H4 (cell line): Measurements from ENCODE around the gene TTLL3. TPM values are rescaled to one million over a fixed set of nuclear protein-coding genes. Genes with fewer than 3 reads are reported as not detected.
A peak's percentile ranks its signal among the peaks of the same experiment; 100 is the strongest.
"Not testable (repeated sequence)": the region's sequence is repeated elsewhere in the genome, so short reads cannot be mapped to it uniquely, and the experiment has no call there.

Source experiments
- DNase-seq: peaks from one replicate; pipeline ENCODE4 v3.0.0-alpha.2; 2015; ENCODE audit warnings: low spot score
- total RNA-seq: library from RNA; depleted of rRNA; stranded (reverse); fragments of >200 nt; shearing (Covaris generic); gene quantifications from 2 replicates; pipeline ENCODE4 v1.2.3, GENCODE V29; 2014

The TTLL3 gene
- total RNA-seq, 1 experiment from 2014 or later = 5.4 TPM

DNA sequence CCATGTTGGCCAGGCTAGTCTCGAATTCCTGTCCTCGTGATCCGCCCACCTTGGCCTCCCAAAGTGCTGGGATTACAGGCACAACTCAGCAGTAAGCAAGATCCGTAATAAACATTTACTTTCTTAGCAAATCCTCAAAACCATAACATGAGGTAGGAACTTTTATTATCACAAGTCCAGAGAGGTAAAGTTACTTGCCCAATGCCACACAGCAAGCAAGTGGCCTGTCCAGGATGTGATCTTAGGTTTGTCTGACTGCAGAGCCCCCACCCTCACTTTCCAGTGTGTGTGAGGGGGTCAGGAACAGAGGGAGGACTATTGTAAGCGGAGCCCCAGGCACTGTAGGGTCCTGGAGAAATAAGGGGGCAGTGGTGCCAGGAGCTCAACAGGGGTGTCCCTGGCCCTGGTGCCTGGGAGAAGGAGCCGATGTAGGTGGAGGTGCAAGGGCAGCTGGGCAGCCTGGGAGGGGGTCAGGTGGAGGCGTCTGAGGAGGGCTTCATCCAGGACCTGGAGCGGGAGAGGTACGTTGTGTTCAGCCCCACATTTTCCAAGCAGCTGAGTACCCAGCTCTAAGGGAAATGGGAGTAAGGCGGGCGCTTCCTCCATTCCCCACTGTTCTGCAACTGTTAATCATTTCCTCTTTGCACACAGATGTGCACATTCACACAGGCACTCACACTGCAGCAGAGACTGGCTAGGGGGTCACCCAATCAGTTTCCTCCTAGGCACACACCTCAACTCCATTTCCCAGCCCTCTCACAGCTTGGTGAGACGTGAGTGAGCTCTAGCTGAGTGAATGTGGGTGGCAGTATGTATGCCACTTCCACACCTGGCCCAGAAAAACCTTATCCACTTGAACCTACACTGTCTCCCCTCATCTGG is 27.9 kb downstream of the TTLL3 start:
- DNase-seq = no peak

GRCh38 chr3:9838856-9839255 is 28.8 kb downstream of the TTLL3 start:
- DNase-seq = no peak

- DNase-seq = no peak
Observed at GRCh38 chr3:9841015-9841414, 31.0 kb downstream of the TTLL3 start.

DNA sequence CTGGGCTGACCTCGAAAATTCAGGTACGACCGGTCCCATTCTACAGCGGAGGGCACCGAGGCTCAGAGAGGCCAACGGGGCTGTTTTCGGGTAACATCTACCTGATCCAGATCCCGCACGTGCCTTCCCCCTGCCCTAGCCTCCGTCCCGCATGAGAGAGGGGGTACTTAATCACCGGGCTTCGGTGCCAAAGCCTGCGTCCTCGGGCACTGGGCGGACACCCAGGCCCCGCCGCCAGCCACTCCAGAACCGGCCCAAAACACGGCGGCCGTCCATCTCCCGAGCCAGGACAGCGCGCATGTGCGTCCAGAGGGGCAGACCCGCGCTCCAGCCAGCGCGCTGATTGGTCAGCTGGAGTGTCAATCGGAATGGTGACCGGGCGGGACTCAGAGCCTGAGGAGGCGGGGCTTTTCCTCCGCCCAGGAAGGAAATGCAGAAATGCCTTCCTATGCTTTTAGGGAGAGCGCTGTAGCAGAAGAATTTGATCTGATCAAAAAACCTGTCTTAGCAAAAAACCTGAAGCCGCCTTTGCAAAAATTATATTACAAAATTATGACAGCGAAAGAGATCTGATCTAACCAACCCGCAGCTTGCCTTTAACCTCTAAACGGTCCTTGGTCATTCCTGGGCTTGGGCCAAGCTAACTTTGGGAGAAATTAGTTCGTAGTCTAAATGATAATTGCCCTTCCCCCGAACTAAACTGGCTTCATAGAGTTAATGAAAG is 33.8 kb downstream of the TTLL3 start, which contains the start of gene RPUSD3:
TSS of gene RPUSD3 (minus strand) at position 294 of the 724 bp plus-strand sequence. CDS start at position 276, 18 bp downstream.
- peak; percentile 85 for DNase-seq

DNA sequence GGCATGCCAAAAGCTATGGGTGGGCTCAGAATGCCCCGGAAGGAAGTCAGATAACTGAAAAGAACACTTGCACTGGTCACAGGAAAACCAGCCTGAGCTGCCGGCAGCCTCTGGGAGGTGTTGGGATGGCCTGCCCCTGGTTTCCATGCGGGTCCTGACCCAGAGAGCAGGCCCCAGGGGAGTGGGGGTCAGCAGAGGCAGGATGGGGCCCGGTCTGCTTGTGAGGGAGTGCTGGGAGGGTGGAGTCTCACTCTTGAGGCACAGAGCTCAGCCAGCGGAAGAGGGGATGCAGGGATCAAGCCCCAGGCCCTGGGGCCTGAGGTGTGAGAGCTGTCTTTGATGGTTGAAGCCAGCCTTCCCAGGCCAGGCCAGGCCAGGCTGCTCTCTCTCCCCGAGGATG is 36.2 kb downstream of the TTLL3 start:
- DNase-seq = no peak

- no peak for DNase-seq
Observed at GRCh38 chr3:9846931-9847488, 36.9 kb downstream of the TTLL3 start.

DNA sequence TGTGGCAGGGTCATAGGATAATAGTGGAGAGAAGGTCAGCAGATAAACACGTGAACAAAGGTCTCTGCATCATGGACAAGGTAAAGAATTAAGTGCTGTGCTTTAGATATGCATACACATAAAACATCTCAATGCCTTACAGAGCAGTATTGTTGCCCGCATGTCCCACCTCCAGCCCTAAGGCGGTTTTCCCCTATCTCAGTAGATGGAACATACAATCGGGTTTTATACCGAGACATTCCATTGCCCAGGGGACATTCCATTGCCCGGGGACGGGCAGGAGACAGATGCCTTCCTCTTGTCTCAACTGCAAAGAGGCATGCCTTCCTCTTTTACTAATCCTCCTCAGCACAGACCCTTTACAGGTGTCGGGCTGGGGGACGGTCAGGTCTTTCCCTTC is 37.8 kb downstream of the TTLL3 start:
- DNase-seq = not testable (repeated sequence)

GRCh38 chr3:9848860-9849259 is 38.8 kb downstream of the TTLL3 start:
- not testable (repeated sequence) for DNase-seq

GRCh38 chr3:9851383-9851782 is 41.3 kb downstream of the TTLL3 start:
- not testable (repeated sequence) for DNase-seq

DNA sequence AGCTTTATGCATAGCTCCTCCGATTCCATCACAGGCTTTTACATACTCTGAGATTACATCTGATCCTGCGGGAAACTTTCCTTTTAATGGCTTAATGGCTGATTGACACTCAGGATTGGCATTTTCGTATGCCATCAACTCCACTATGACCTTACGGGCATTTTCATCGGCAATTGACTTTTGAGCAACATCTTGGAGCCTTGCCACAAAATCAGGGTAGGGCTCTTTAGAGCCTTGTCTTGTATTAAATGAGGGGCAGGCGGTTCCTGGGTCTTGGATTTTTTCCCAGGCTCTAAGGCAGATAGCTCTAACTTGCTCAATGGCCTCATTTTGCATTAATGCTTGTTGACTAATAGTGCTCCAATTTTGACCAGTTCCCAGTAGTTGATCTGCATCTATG is 41.9 kb downstream of the TTLL3 start:
- DNase-seq = not testable (repeated sequence)

DNA sequence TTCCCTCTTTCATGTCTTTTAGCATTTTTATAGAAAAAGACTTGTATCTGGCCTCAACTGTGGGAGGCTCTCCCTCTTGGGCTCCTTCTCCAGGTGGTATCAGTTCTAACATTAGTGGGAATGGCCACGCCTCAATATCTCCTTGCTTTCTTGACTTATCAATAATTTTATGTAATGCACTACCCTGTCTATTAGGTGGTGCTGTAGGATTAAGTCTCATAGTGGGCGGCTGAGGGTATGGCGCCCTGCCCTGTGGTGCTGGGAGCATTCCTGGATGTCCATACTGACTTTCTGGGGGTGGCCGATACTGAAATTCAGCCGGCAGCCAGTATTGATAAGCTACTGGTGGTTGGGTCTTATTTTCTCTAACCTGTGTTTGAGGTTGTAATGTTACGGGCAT is 42.5 kb downstream of the TTLL3 start:
- no peak for DNase-seq

DNA sequence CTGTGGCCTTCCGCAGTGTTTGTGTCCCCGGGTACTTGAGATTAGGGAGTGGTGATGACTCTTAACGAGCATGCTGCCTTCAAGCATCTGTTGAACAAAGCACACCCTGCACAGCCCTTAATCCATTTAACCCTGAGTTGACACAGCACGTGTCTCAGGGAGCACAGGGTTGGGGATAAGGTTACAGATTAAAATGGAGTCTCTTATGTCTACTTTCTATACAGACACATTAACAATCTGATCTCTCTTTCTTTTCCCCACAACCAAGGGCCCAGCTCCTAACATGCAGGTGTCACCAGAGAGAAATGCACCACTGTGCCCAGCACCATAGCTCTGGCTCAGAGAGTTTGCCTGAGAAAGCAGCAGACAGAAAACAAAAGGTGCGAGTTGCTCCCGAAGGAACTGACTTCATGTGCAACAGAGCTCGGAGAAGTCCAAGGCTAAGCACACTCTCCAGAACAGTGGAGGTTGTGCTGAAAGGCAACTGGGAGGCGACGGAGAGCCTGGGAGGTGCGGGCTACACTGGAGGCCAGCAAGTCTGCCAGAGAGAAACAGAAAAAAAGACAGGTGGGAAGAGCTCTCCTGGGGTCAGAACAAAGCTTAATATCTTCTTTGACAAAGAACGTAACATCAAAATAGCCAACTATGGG is 44.4 kb downstream of the TTLL3 start:
- not testable (repeated sequence) for DNase-seq

- DNase-seq = no peak
Observed at GRCh38 chr3:9855594-9855993, 45.5 kb downstream of the TTLL3 start.

DNA sequence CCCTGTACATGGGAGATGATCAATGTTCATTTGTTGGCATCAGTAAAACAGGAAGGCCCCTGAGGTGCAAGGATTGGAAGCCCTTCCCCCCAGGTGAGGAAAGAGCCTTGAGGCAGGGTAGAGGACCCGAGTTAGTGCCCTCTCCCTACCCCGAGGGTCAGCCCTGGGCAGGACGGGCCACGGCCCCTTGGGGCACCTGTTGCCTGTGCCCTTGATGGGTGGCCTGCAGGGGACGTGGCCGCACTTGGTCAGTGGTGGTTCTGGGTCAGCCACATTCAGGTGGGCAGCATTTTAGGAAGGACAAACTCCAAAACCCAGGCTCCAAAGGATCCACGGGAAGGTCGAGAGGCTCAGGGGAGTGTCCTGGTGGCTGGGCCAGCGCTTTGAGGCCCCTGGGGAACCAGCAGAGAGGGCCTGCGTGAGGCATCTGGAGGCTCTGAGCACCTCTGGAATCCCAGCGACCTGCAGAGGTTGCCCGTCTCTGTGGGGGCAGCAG is 49.5 kb downstream of the TTLL3 start:
- no peak for DNase-seq

DNA sequence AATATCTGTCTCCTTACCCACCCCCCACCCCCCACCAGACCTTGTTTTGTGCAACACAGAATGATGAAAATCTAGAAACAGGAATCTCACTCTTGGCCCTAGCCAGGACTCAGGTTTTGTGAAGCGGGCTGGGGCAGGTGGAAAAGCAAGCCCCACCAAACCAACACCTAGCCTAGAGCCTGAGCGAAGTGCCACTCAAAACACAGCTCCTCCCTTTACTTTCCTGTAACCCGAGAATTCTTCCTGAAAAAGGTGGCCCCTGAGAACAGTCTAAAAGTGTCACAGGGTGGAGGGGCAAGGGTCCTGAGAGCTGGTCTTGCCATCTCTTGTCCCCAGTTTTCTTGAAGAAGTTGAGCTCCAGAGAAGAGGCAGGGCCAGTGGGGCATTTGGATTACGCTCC is 51.1 kb downstream of the TTLL3 start:
- DNase-seq = no peak

GRCh38 chr3:9861626-9862130 is 51.6 kb downstream of the TTLL3 start:
- DNase-seq = no peak

DNA sequence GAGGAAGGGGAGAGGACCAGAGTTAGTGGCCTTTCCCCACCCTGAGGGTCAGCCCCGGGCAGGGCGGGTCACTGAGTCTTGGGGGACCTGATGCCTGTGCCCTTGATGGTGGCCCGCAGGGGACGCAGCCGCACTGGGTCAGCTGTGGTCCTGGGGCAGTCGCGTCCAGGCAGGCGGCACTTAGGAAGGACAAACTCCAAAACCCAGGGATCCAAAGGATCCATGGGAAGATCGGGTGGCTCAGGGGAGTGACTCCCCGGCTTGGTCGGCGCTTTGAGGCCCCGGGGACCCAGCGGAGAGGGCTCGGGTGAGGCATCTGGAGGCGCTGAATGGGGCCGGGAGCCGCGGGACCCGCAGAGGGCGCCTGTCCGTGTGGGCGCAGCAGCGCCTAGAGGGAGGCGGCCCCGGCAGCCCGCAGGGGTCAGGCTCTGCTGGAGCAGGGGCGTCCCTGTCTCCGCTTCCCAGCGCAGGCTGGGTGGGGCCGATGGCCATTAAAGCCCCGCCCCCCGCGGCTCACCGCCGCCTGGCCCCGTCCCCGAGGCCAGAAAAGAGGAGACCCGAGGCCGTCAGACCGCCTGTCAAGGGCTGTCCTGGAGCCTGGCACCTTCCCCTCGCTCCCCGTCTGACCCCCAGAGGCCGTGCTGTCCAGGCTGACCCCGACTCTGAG is 52.5 kb downstream of the TTLL3 start:
- no peak for DNase-seq

GRCh38 chr3:9863058-9863772 is 53.2 kb downstream of the TTLL3 start:
- no peak for DNase-seq

- DNase-seq = peak; percentile 82
Observed at GRCh38 chr3:9864200-9864927, 54.3 kb downstream of the TTLL3 start.
